Muscle layer of duodenum (tissue), 2 donors: ENCODE data around the gene ADGRE2.
"Not testable (repeated sequence)": the region's sequence is repeated elsewhere in the genome, so short reads cannot be mapped to it uniquely, and the experiment has no call there.

Experiments
- H3K27ac ChIP-seq: one replicate; pipeline ENCODE4 v1.7.0; 2013; ENCODE audit warnings: mild to moderate bottlenecking, low read length
- H3K27me3 ChIP-seq: one replicate; pipeline ENCODE4 v1.7.0; 2013; ENCODE audit warnings: low read depth, mild to moderate bottlenecking, control low read depth, low read length
- H3K36me3 ChIP-seq, 2 donors: one replicate each; pipeline ENCODE4 v1.7.0; 2013; ENCODE audit warnings: low read length in 2 of 2, control low read depth in 1 of 2, mild to moderate bottlenecking in 1 of 2; ENCODE audit not compliant: insufficient read depth in 2 of 2, control insufficient read depth in 1 of 2
- H3K4me1 ChIP-seq, 2 donors: one replicate each; pipeline ENCODE4 v1.7.0; 2013; ENCODE audit warnings: low read length in 2 of 2, mild to moderate bottlenecking in 2 of 2, control low read depth in 1 of 2, moderate library complexity in 1 of 2; ENCODE audit not compliant: insufficient read depth in 2 of 2, control insufficient read depth in 1 of 2
- H3K4me3 ChIP-seq, 2 donors: one replicate each; pipeline ENCODE4 v1.7.0; 2013; ENCODE audit warnings: low read length in 2 of 2, low read depth in 1 of 2, mild to moderate bottlenecking in 1 of 2
- H3K9me3 ChIP-seq, 2 donors: one replicate each; pipeline ENCODE4 v1.7.0; 2013; ENCODE audit warnings: low read length in 2 of 2, control low read depth in 1 of 2, mild to moderate bottlenecking in 1 of 2; ENCODE audit not compliant: control insufficient read depth in 1 of 2
- donor health status: healthy.

The ADGRE2 gene

GRCh38 chr19:14792250-14792649 is 13.9 kb upstream of the ADGRE2 start:
- not testable (repeated sequence) for H3K27ac ChIP-seq, H3K27me3 ChIP-seq, H3K4me1 ChIP-seq, H3K4me3 ChIP-seq, H3K9me3 ChIP-seq, H3K36me3 ChIP-seq

DNA sequence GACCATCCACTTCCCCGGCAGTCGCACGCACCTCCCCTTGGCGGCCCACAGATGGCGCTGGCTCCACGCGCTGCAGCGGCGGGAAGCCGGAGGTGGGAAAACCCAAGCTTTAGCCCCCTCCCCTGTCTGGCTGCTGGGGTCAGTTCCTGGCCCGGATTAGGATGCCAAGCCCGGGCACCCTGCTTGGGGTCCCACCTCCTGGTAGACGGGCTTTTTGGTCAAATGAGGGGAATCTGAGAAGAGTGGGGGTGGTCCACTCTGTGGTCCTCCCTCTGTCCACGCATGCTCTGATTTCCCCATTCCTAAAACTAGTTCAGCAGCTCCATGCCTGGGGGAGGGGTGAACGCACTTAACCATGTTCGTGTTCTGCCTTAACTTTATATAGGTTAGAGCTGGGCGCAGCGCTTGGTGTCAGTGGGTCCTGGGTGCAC is 8.1 kb upstream of the ADGRE2 start:
- Histone ChIP-seq H3K9me3 (peaks cover 0 to 6% of the 10 kb centered on the region in 2 donors), H3K27me3 (no peaks in the 10 kb centered on the region), H3K4me3 (no peak overlapping the region), H3K36me3 (no peaks in the 10 kb centered on the region), H3K27ac (no peak overlapping the region), H3K4me1 (no peaks in the 10 kb centered on the region)

DNA sequence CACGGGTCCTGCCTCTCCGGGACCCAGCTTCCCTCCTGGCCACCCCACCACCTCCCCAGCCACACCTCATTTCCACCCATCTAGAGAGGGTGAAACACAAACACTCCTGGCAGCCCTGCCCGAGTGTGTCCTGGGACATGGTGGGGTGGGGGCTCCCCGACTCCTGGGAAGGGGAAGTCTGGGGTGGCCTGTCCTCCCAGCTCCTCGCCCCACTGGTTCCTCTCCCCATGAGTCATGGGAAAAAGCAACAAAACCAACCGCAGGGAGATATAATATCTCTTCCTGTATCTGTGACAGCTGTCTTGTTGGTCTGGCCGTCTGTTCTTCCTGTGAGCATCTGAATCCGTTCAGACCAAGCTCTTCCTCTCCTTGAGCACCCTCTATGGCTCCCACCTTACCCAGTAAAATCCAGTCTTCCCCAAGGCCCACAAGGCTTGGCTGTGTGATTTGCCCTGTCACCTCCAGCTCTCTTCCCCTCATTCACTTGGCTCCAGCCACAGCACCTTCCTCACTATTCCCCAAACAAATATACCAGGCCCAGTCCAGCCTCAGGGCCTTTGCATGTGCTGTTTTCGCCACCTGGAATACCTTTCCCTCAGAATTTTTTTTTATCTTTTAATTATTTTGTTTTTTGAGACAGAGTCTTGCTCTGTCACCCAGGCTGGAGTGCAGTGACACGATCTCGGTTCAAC is 6.9 kb upstream of the ADGRE2 start:
- not testable (repeated sequence) for H3K9me3 ChIP-seq, H3K4me3 ChIP-seq, H3K36me3 ChIP-seq, H3K27me3 ChIP-seq, H3K27ac ChIP-seq, H3K4me1 ChIP-seq

DNA sequence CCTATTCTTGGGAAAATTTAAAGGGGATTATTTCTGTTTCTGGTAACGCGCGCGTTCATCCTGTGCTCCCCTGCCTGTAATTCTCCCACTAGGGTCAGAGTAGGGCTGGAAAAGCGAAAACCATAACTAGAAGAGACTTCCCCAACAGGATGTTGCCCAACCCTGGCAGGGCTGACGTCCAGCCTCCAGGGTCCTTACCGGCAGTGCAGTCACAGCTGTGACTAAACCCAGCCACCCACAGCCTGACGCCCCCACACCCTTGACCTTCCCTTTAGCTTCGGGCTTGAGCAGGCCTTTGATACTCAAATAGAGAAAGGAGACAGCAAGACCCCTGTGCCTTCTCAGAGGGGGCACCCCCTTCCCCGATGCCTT is 6.4 kb upstream of the ADGRE2 start:
- not testable (repeated sequence) for H3K27me3 ChIP-seq, H3K4me1 ChIP-seq, H3K27ac ChIP-seq, H3K36me3 ChIP-seq, H3K9me3 ChIP-seq, H3K4me3 ChIP-seq

DNA sequence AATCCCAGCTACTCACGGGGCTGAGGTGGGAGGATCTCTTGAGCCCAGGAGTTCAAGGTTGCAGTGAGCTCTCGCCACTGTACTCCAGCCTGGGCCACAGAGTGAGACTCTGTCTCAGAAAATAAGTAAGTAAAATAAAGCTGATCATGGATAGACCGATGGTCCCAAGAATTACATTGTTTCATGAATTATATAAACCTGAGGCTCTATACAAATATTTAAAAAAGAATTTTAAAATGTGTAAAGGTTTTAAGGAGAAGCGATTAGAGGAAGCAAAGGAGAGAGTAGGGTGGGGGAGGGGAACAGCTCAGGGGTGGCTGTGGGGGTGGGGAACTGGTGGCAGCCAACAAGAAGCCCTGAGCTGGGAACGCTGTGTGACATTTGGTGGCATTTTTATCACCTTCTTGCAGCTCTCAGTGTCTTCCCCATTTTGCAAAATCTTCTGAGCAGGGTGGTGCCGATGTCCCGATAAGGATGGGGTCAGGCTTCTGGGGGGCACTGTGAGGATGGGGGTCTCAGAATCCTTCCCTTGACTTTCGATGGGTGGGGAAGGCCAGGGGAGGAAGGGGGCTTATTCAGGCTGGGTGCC is 5.1 kb upstream of the ADGRE2 start:
- H3K27me3 ChIP-seq, H3K4me3 ChIP-seq, H3K27ac ChIP-seq, H3K9me3 ChIP-seq, H3K36me3 ChIP-seq, H3K4me1 ChIP-seq: not testable (repeated sequence)

- no peaks in the 10 kb centered on the region for H3K4me1 ChIP-seq
- peaks cover 0 to 2% of the 10 kb centered on the region in 2 donors for H3K9me3 ChIP-seq
- no peaks in the 10 kb centered on the region for H3K36me3 ChIP-seq
- no peak overlapping the region for H3K27ac ChIP-seq
- no peaks in the 10 kb centered on the region for H3K27me3 ChIP-seq
- no peak overlapping the region for H3K4me3 ChIP-seq
These were observed 4.5 kb upstream of the ADGRE2 start for GRCh38 chr19:14782626-14783409.

- not testable (repeated sequence) for H3K27me3 ChIP-seq, H3K27ac ChIP-seq, H3K36me3 ChIP-seq
These were observed 3.6 kb upstream of the ADGRE2 start for GRCh38 chr19:14781713-14782536.

GRCh38 chr19:14780622-14781225 is 2.4 kb upstream of the ADGRE2 start:
- not testable (repeated sequence) for H3K9me3 ChIP-seq, H3K4me3 ChIP-seq, H3K27ac ChIP-seq, H3K4me1 ChIP-seq, H3K27me3 ChIP-seq, H3K36me3 ChIP-seq

More at GRCh38 chr19:14781713-14782536, 3.6 kb upstream of the ADGRE2 start:
- H3K9me3 ChIP-seq, H3K4me1 ChIP-seq, H3K4me3 ChIP-seq: not testable (repeated sequence)

GRCh38 chr19:14779151-14779550 is 791 bp upstream of the ADGRE2 start:
- Histone ChIP-seq H3K36me3 (no peaks in the 10 kb centered on the region), H3K4me1 (no peaks in the 10 kb centered on the region), H3K4me3 (no peak overlapping the region), H3K9me3 (no peaks in the 10 kb centered on the region), H3K27me3 (no peaks in the 10 kb centered on the region), H3K27ac (no peak overlapping the region)

DNA sequence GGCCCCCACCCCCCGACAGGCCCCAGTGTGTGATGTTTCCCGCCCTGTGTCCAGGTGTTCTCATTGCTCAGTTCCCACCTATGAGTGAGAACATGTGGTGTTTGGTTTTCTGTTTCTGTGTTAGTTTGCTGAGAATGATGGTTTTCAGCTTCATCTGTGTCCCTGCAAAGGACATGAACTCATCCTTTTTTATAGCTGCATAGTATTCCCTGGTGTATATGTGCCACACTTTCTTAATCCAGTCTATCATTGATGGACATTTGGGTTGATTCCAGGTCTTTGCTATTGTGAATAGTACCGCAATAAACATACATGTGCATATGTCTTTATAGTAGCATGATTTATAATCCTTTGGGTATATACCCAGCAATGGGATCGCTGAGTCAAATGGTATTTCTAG is 715 bp downstream of the ADGRE2 start:
- not testable (repeated sequence) for H3K4me1 ChIP-seq, H3K27ac ChIP-seq, H3K27me3 ChIP-seq, H3K36me3 ChIP-seq, H3K4me3 ChIP-seq, H3K9me3 ChIP-seq
